Left hindlimb (tissue), 1 donor: ENCODE measurements around the gene BICC1.

Source experiments
- DNase-seq: peaks from one replicate; pipeline ENCODE4 v3.0.0-alpha.2; 2018

BICC1 gene

DNA sequence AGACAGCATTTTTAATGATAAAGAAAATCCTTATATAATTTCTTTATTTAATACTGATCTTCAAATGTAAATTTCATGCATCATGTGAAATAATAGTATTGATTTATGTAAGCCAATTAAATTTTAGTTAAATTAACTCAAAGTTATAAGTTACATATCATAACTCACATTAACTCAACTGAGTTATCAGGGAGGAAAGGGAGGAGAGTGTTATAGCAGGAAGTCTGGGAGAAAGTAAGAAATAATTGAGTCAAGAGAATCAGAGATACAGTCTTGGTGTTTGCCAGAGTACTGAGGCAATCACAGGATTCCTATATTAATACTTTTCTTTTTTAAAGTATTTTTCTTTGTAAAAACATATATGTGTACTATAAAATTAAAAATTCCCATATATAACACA, 4.0 kb downstream of the BICC1 start:
- no peak for DNase-seq

DNA sequence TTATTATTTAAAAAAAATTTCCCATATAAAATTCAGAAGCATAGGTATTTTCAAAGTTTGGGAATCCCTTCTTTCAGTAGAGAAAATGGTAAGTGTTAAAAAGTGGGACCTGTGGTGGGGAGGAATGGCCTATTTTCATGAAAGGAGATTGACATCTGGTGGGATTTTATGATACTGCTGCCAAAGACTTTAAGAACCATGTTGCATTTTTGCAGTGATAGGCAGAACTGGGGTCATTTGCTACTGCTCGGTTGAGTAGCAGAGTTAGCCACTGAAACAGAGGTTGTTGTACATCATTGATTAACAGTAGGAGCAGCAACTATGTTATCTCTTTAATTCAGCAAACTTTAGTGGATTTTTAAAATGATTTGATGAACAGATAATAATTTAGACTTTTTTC, 4.4 kb downstream of the BICC1 start:
- no peak for DNase-seq

DNA sequence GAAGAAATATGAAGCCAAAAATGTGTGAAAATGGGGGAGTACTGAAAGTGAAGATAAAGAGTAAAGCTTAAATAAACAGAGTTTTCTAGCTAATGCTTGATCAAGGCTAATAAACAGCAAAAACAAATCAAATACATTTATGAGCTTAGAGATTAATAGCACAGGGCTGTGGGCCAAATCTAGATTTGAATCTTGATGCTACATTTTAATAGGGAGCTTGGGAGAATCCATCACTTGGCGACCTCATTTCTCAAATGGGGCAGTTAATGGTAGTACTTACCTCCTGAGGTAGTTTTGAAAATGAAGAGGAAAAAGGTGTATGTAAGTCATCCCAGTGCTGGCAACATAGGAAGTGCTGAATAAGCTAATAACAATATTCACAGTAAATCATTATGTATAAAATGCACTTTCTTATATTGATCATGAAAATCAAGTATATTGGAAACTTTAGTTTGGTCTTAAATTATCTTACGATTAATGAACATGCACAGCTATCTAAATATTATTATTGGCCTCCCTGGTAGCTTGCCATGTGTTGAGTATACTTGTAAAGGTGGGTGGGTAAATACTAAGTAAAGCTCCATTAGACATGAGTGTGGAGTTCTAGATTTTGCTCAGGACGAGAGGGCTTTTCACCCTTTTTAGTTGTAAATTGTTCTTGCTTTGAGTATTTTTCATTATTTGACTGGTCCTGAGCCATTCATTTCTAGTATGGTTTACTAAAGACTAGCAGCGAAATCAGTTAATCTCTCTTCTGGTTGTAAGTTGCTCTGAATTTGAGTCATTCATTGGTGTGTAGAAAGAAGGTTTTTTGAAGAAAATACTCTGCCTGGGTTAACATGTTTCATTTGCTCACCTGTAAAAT, 5.1 kb downstream of the BICC1 start:
- DNase-seq = no peak

DNA sequence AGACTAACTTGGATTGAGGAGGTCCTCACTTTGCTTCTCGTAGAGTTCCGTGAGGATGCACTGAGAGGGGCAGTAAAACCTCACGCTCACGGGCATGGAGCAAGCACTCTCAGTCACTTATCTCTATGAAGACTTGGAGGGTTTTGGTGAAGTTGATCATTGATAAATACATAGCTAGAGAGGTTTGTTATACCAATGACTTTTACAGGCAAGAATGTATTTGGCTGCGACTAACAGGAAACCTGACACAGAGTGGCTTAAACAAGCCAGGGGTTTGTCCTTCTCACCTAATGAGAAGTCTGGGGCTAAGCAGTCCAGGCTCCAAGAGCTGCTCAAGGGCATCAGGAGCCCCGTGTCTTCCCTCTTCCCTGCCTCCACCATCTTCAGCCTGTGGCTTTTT, 6.1 kb downstream of the BICC1 start:
- no peak for DNase-seq

DNA sequence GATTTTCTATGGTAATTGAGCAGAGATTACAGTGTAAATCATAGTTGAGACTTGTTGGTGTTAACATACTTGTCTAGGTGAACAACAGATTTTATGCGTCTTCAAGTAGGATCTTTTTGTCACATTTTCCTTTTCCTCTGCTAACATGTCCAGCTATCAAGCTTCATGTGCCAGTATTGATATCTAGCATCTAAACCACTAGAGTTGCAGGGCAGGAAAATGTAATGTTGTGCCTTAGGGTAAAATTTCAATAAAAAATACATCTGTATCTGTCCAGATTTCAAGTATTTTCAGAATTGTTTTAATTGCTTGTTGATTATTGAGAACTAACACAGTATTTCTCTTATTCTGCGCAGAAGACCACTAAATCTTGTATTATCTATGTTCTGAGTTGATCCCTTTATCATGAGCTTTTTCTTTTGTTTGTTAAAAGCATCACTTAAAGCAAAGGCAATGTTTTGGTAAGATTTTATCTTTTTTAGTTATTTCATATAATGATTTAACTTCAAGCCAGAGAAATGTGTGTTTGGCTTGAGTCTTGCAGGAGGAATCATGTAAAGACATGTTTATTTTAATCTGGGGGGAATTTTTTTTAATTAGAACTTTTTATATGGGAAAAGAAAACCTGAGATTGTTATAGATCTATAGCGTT, 16.5 kb downstream of the BICC1 start:
- DNase-seq = no peak

DNA sequence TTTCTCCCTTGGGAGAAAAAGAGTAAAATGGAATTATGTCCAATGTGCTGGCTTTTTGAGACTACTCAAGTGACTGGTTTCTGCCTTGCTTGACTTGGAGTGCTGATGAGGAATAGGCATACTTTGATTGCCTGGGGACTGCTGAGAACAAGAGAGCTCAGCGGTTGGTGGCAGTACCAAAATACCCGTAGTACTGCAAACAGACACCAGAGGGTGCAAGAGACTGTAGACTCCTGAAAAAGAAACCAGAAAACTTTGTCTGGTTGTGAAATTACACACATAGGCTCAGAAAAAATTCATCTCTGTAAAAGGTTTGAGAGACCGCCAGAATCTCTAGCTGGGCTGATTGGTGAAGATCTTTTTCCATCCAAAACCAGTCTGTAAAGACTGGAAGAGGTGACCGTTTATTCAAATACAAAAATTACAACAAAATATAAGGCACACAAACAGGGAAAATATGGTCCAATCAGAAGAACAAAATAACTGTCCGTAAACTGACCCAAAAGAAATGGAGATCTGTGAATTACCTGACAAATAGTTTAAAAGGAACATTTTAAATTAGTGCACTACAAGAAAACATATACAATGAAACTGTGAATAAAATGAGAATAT, 18.5 kb downstream of the BICC1 start:
- no peak for DNase-seq

DNA sequence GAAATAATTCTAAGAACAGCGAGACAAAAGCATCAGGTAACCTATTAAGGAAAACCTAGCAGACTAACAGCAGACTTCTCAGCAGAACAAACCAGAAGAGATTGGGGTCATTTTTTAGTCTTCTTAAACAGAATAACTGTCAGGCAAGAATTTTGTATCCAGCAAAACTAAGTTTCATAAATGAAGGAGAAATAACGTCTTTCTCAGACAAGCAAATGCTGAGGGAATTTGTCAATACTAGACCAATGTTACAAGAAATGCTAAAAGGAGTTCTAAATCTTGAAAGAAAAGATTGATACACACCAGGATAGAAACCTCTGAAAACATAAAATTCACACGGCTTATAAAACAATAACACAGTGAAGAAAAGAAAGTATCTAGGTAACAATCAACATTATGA, 22.6 kb downstream of the BICC1 start:
- no peak for DNase-seq

DNA sequence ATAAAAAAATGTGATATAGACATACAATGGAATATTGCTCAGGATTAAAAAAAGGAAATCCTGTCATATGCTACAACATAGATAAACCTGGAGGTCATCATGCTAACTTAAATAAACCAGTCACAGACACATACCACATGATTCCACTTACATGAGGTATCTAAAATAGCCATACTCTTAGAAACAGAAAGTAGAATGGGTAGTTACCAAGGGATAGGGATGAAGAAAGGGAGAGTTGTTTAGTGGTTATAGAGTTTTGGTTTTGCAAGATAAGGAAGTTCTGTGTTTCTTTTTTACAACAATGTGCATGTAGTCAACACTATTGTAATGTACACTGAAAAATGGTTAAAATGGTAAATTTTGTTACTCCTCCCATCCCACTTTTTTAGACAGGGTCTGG, 30.5 kb downstream of the BICC1 start:
- DNase-seq = no peak

DNA sequence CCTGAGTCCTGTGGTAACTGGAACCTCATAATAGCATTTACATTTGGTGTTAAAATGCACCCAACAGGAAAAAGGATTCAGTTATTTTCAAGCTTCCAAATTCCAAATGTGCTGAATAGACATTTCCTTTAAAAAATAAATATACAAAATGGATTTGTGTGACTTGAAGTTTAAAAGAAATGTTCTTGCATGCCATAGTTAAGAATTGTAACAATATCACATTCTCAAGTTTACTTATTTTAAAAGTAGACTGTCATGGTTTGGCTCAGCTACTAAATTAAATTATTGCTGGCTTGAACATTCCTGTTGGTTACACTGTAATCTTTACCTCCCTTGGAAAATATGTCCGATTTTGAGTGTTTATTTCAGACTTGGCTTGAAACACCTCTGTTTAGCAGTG, 31.5 kb downstream of the BICC1 start:
- no peak for DNase-seq

DNA sequence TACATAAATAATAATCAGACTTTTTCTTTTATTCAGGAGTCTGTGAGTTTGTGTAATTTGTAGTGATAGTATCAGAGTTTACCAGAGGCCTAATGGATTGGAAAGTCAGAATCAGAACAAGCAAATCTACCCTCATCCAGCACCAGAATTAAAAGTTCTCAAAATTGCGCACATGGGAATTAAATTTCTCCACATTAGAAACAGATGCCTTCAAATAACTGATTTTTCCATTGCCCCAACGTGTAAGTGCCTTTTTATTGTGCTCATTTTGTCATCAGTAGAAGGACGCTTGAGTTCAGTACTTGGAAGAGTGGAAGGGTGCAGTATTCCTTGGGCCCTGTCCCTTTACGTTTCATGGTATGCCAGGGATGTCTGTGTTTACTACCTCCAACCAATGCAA, 32.8 kb downstream of the BICC1 start:
- DNase-seq = no peak

DNA sequence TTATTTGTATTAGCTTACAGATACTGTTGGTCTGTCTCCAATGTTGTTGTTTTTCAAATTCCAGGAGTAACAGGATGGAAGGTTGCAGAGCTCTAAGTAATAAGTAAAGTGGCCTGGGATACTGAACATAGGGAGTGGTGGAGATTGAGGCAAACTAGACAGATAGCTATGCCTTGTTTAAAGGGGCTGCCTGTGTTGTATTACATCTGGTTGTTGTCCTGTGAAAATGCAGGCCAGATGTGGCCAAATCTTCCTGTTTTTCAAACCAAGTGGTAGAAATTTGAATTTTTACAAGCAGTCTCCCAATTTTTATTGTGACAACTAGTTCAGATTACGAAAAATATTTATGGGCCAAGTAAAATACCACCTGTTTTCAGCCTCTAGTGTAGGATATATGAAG, 33.5 kb downstream of the BICC1 start:
- DNase-seq = no peak

DNA sequence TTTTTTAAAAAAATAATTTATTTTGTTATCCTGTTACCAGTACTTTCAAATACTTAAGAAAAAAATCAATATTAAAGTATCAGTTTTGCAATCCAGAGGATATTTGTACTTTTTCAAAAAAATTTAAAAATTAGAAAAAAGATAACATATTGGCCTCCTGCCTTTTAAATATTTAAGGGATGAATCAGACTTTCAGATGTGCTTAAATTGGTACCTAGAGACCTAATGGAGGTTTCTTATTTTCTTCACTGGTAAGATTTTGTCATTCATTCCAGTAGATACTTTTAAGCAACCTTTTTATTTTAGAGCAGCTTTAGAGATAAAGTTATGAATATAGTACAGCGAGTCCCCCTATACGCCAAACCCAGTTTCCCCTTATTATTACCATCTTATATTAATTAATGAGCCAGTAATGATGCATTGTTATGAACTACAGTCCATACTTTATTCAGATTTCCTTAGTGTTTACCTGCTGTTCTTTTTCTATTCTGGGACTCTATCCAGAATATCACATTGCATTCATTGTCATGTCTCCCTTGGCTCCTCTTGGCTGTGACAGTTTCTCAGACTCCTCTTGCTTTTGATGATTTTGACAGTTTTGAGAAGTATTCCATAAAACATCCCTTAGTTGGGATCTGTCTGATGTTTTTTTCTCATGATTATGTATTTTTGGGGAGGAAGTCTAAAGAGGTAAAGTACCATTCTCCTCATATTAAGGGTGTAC, 34.2 kb downstream of the BICC1 start:
- no peak for DNase-seq

DNA sequence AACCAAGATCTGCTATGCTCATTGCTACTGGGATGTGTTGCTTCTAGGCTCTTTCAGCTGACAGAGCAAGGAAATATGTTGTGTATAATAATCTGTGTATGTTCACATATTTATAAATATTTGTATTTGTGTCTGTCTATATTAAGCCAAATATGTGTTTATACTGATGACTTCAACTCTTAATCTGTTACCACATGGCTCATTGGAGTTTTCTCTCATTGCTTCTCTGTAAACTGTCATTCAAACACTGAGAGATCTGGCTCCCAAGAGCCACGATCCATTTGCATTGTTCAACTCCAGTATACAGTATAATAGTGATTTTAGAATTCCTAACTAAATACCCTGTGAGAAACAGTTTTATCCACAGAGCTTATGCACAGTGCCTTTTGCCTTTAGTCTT, 35.3 kb downstream of the BICC1 start:
- DNase-seq = no peak

DNA sequence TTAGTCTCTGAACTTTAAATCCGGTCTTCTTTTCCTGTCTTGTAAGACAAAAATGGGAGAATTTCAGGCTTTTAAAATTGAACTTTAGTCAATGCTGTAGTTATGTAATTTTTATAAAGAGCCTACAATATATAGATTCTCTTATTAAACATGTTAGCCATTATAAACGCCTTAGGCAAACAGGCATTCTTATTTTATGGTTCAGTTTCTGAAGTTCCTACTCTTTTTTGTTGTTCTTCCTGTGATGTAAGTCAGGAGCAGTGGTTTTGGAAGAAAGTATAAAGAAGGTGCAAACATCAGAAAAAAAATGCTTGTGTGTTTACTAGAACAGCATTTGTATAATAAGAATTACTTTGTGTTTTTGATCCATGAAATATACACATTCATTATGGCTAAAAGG, 41.6 kb downstream of the BICC1 start:
- no peak for DNase-seq

DNA sequence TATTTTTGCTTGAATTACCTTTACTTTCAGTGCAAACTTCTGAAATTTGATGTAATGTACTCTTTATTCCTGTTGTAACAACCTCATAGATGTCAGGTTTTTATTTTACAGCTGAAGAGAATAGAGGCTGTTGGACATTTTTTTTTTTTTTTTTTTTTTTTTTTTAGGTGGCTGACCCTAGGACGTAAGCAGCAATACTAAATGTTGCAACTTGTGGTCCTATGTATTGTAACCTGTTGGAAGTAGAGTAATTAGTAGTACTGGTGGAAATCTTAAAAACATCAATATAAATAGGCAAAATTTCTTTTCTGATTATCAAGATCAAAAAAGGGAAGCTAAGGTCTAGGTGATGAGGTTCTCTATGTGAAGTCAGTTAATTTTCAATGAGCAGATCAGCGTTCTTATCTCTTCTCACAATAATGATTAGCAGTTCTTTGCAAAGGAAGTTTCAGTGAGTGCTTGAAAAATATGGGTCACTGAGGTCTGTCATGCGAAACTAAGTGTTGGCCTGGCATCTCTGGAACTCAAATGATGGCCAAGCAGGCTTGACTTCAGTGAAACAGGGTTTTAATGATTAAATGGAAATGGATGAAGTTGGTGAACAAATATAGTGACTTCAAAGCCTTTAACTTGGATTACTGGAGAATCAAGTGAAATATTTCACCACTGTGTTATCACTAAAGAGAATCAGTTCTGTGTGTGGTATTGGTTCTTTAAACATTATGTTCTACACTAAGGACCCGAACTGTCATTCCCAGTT, 42.7 kb downstream of the BICC1 start:
- no peak for DNase-seq

DNA sequence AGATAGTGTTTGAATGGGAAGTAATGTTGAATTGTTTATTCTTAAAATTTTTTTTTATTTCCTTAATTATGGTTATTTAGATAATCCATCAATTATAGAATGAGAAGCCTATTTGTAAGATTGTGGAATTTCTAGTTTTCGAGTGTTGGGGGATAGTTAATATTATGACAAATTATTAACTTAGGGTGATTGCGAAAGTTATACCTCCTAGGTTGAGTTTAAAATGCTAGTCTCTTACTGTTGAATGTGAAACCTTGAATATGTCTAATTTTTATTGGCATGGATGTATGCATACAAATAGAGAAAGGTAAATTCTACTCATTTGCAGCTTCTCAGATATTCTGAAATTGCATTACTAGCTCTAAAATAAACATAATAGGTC, 43.2 kb downstream of the BICC1 start:
- DNase-seq = no peak

DNA sequence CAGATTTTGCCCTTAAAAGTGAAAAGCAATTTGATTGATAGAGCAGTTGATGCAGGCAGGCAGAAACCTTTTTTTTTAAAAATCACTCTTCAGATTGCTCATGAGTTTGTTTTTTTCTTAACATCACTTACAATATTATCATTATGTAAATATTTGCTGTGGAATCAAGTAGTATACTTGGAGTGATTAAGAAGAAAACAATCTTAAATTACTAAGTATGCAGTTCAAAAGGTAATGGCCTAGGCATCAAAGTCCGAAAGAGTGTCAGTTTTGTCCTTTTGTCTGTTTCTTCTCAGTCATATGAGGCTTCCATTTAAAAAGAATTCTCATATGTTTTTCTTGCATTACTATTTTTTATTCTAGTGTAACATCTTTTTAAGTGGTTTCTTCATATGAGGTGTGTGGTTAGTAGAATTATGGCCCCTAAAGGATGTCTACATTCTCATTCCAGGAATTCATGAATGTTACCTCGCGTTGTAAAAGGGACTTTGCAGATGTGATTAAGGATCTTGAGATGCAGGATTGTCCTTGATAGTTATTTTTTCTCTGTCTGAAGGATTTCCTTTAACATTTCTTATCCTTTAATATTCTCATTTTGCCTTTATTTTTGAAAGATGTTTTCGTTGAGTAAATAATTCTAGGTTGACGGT, 44.0 kb downstream of the BICC1 start:
- DNase-seq = no peak

DNA sequence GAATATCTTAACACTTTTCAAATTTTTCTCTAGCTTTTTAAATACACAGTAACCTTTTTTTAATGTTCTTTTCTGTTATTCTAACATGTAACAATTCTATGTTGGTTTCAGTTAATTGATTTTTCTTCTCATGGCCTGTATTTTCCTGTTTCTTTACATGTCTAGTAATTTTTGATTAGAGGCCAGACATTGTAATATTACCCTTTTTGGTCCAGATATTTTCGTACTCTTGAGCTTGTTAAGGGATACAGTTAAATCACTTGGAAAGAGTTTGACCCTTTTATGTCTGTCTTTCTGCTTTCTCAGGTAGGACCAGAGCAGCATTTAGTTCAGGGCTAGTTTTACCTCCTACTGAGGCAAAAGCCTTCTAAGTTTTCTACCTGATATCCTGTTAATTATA, 45.0 kb downstream of the BICC1 start:
- no peak for DNase-seq

DNA sequence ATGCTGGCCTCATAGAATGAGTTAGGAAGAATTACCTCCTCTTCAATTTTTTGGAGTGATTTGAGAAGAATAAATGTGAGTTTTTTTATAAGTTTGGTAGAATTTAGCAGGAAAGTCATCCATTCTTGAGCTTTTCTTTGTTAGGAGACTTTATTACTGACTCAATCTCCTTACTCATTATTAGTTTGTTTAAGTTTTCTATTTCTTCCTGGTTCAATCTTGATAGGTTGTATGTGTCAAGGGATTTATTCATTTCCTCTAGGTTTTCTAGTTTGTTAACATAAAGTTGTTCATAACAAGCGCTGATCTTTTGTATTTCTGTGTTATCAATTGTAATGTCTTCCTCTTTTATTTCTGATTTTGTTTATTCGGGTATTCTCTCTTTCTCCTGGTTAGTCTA, 47.4 kb downstream of the BICC1 start:
- DNase-seq = no peak

DNA sequence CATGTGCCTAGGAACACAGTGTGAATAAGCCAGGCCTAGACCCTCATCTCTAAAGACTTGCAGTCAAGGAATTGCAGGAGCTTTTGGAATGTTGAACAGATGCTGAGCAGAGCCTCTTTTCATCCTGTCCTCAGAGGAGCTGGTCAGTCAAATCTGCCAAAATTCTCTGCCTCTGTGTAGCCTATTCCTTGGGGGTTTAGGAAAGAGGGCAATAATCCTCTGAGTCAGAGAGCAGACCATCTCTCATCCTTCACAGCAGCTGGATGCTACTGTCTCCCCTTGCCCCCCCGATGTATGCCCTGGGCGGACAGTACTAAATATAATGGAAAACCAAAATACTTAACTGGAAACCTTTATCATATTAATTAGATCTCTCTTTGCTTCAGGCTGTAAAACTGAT, 52.6 kb downstream of the BICC1 start:
- no peak for DNase-seq

DNA sequence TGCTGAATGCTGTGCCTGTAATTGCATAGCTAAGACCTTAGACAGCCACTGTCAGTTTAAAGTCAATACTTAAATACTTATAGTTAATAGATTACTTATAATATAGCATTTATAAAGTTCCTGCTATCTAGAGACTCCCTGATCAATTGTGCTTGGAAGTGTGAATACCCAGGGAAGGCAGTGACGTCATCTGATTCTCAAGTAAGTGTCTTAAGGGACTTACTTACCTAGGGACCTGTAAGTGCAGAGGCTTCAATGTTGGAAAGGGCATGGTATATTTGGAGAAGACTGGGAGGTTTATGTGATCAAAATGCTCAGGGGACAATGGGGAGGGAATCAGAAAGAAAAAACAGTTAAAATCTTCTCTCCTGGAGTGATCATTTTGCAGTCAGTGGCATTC, 55.0 kb downstream of the BICC1 start:
- DNase-seq = no peak

DNA sequence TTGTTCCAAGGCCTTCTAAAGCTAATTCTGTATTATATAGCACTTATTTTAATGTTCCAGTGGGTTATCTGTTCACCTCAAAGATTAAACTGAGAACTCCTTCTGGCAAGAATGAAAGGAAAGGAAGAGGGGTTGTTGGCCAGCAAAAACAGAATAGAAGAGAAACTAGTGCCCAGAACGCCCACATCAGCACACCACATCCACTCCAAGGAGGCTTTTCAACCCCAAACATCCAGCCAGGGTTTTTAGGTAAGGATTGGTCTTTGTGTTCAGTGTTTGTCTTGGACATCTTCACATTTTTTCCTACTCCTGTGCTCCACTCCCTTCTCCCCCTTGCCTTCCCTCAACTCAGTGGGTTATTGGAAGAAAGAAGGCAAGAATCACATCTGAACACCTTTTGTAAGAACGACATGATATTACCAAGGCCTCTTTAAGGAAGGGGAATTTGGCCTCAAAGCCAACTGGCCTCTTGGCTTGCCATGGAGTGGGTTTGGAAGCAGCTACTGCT, 55.8 kb downstream of the BICC1 start:
- no peak for DNase-seq
